ENCODE measurements around the gene LRRC18. TPM values are rescaled to one million over a fixed set of nuclear protein-coding genes. Genes with fewer than 3 reads are reported as not detected.

The LRRC18 gene
- total and polyA plus RNA-seq, 2 donors (not counting 3 experiments of a cell fraction or from before 2014, with no cell fraction given): not detected

GRCh38 chr10:48957361-48958151, 17.9 kb upstream of the LRRC18 start:
- no peak overlapping the region for H2AFZ ChIP-seq (ENCODE audit: low read depth, low read length)
- DNase-seq (ENCODE audit: low read depth, low spot score): no peak
- H3K36me3 ChIP-seq (ENCODE audit: control insufficient read depth in 2 of 2, extremely low read depth in 1 of 2, insufficient read depth in 2 of 2, low read length in 2 of 2): no peaks in the 10 kb centered on the region
- H3K9me3 ChIP-seq (replicated peaks; ENCODE audit: control insufficient read depth, insufficient read depth, low read length): no peaks in the 10 kb centered on the region
- H3K4me3 ChIP-seq (replicated peaks in 1 of 3; ENCODE audit: insufficient read depth in 1 of 3, low read depth in 1 of 3, low read length in 3 of 3): no peak overlapping the region
- H3K27ac ChIP-seq (ENCODE audit: insufficient read depth, low read depth, low read length): no peak overlapping the region
- no peaks in the 10 kb centered on the region for H3K9me1 ChIP-seq (replicated peaks; ENCODE audit: control insufficient read depth, extremely low read depth, insufficient read depth, low read length)
- ChIA-PET POLR2A (no interaction called here), CTCF (no interaction called here)
- TF ChIP-seq POLR2AphosphoS5 (IDR thresholded peaks at IDR 0.05; ENCODE audit: insufficient read depth, low read depth, low read length) (no peak), JUN (IDR thresholded peaks at IDR 0.05; ENCODE audit: borderline replicate concordance, insufficient read depth, insufficient read length, low read depth) (no peak), POLR2A (IDR thresholded peaks at IDR 0.05; ENCODE audit: low read depth, low read length) (no peak), GATA2 (IDR thresholded peaks at IDR 0.05; ENCODE audit: insufficient read depth, insufficient read length, low read depth, low read length) (no peak), MYC (IDR thresholded peaks at IDR 0.05; ENCODE audit: low read depth, low read length) (no peak), CTCF (IDR thresholded peaks at IDR 0.05; ENCODE audit: extremely low read depth in 1 of 2, insufficient read depth in 1 of 2, low read depth in 1 of 2, low read length in 2 of 2) (no peak), MAX (IDR thresholded peaks at IDR 0.05; ENCODE audit: insufficient read depth, insufficient read length) (no peak)
- BruUV-seq (replicated peaks): no TSS peak
- H3K9ac ChIP-seq (replicated peaks; ENCODE audit: extremely low read depth, insufficient read depth, low read length): no peak overlapping the region
- no peak for FAIRE-seq
- no peaks in the 10 kb centered on the region for H3K27me3 ChIP-seq (ENCODE audit: control insufficient read depth in 2 of 2, insufficient read depth in 2 of 2, low read length in 2 of 2)
- H4K20me1 ChIP-seq (replicated peaks; ENCODE audit: control insufficient read depth, extremely low read depth, insufficient read depth, low read length): no peaks in the 10 kb centered on the region
- intact Hi-C loops (cut with micrococcal nuclease): no loop called here
- dilution Hi-C loops (cut with MboI; ENCODE audit: extremely low pct_ligation_motif_present, low sequenced_read_pairs): no loop called here
- H3K79me2 ChIP-seq (ENCODE audit: control insufficient read depth, insufficient read depth, low read length): no peaks in the 10 kb centered on the region
- no peak overlapping the region for H3K4me2 ChIP-seq (ENCODE audit: insufficient read depth, low read length)
- H3K4me1 ChIP-seq (ENCODE audit: control insufficient read depth, extremely low read depth, insufficient read depth, low read length): no peaks in the 10 kb centered on the region
